GM12878 (cell line): ENCODE results near the gene EMILIN2. TPM values are rescaled to one million over a fixed set of nuclear protein-coding genes. Genes with fewer than 3 reads are reported as not detected.

Experiments
- ATAC-seq: fragments of 200-7000 bp; cut with Tn5 transposase; 3 replicates; pipeline ENCODE4 v1.9.1; 2020; ENCODE audit warnings: mild to moderate bottlenecking, moderate library complexity
- BruUV-seq: library from RNA; stranded (reverse); fragments of 400-500 nt; replicated peaks from 2 replicates; lab custom pipeline; 2021; lab: Mats Ljungman, UMichigan
- CTCF ChIA-PET: fragments of 300-600 bp; sonication (Branson Sonifier 250); formaldehyde crosslinking; extraction: SDS; loops from one replicate; lab custom pipeline; 2021; ENCODE audit warnings: inconsistent platforms; lab: Yijun Ruan, JAX
- POLR2A ChIA-PET: fragments of 350-600 bp; formaldehyde crosslinking; extraction: SDS; loops from one replicate; lab custom pipeline; 2021; ENCODE audit warnings: inconsistent platforms; lab: Charles Lee
- RAD21 ChIA-PET: fragments of 300-600 bp; sonication (Branson Sonifier 250); formaldehyde crosslinking; loops from one replicate; lab custom pipeline; 2023; ENCODE audit warnings: antibody characterized with exemption; ENCODE audit not compliant: unreplicated experiment; lab: Charles Lee
- SMC1A ChIA-PET: fragments of 300-600 bp; sonication (Branson Sonifier 250); formaldehyde crosslinking; loops from one replicate; lab custom pipeline; 2023; ENCODE audit not compliant: unreplicated experiment, uncharacterized antibody; lab: Charles Lee
- DNase-seq: peaks from one replicate; pipeline ENCODE4 v3.0.0-alpha.2; 2011; ENCODE audit warnings: low read depth, low spot score
- FAIRE-seq: peaks from 3 replicates; lab custom pipeline; 2011; peaks lifted over from hg19 to GRCh38; lab: Jason Lieb, UNC
- H2AFZ ChIP-seq: 2 replicates; pipeline ENCODE4 v1.6.0; 2011; ENCODE audit warnings: low read depth, low read length, control low read depth; ENCODE audit not compliant: control insufficient read depth
- H3K27ac ChIP-seq: 2 replicates; pipeline ENCODE4 v1.5.1; 2011; ENCODE audit warnings: control low read depth; ENCODE audit not compliant: control insufficient read depth, insufficient read depth
- H3K27me3 ChIP-seq, 2 experiments: replicated peaks in 1 of 2; 2 replicates each; pipeline versions ENCODE4 v1.6.0 to v1.6.1; 2011; ENCODE audit warnings: low read length in 1 of 2; ENCODE audit not compliant: control insufficient read depth in 2 of 2, insufficient read depth in 2 of 2
- H3K36me3 ChIP-seq, 2 experiments: 2 replicates each; pipeline ENCODE4 v1.5.1; 2011; ENCODE audit warnings: low read length in 1 of 2; ENCODE audit not compliant: control insufficient read depth in 2 of 2, insufficient read depth in 2 of 2
- H3K4me1 ChIP-seq: 2 replicates; pipeline ENCODE4 v1.6.1; 2011; ENCODE audit warnings: mild to moderate bottlenecking, low read length, moderate library complexity, mixed read lengths; ENCODE audit not compliant: control insufficient read depth, insufficient read depth
- H3K4me2 ChIP-seq: 2 replicates; pipeline ENCODE4 v1.6.0; 2011; ENCODE audit warnings: control low read depth; ENCODE audit not compliant: control insufficient read depth, insufficient read depth
- H3K4me3 ChIP-seq: fragments of 200-600 bp; sonication (generic); 2 replicates; pipeline ENCODE4 v1.5.1; 2016
- H3K79me2 ChIP-seq: 2 replicates; pipeline ENCODE4 v1.6.0; 2011; ENCODE audit warnings: low read length; ENCODE audit not compliant: control insufficient read depth, insufficient read depth
- H3K9ac ChIP-seq: 2 replicates; pipeline ENCODE4 v1.8.0; 2011; ENCODE audit warnings: low read length, control low read depth, mixed read lengths; ENCODE audit not compliant: control insufficient read depth, insufficient read depth
- H3K9me3 ChIP-seq: replicated peaks from 3 replicates; pipeline ENCODE4 v1.5.1; 2011; ENCODE audit warnings: mild to moderate bottlenecking, low read length; ENCODE audit not compliant: control insufficient read depth, insufficient read depth
- H4K20me1 ChIP-seq: 2 replicates; pipeline ENCODE4 v1.6.0; 2011; ENCODE audit not compliant: control insufficient read depth, insufficient read depth
- CHD4 ChIP-seq: fragments of 200-600 bp; sonication (generic); IDR thresholded peaks from 2 replicates; pipeline ENCODE4 v1.6.1; 2016; ENCODE audit warnings: mild to moderate bottlenecking
- DPF2 ChIP-seq: fragments of 450-650 bp; IDR thresholded peaks from 2 replicates; pipeline ENCODE4 v1.6.1; 2017; ENCODE audit warnings: mild to moderate bottlenecking
- KAT2A ChIP-seq: conservative IDR thresholded peaks from 2 replicates; pipeline ENCODE4 v1.6.1; 2011; ENCODE audit warnings: low read depth, low read length; ENCODE audit not compliant: control insufficient read depth
- PKNOX1 ChIP-seq: fragments of 450-650 bp; IDR thresholded peaks from 2 replicates; pipeline ENCODE4 v1.6.1; 2016; ENCODE audit warnings: mild to moderate bottlenecking
- WGBS: methylation state at CpG from one replicate; pipeline ENCODE4 v1.1.6; 2016; ENCODE audit warnings: low lambda C conversion rate; ENCODE audit not compliant: insufficient replicate concordance, insufficient coverage; ENCODE audit errors: missing lambda C conversion rate; 5-methylcytosine and 5-hydroxymethylcytosine counted together
- in situ Hi-C: fragments of 300-500 bp; cut with MboI; formaldehyde crosslinking; loops from 9 replicates; pipeline ENCODE4 v1.14.3; 2018; ENCODE audit warnings: mixed read lengths
- intact Hi-C: fragments of 100-400 bp; cut with micrococcal nuclease; formaldehyde crosslinking; loops from one replicate; pipeline ENCODE4 v1.14.2; 2022; ENCODE audit not compliant: unreplicated experiment
- polyA plus RNA-seq, 11 experiments: library from polyadenylated mRNA; depleted of rRNA in 4 of 11; unstranded in 6 of 11; stranded (reverse) in 5 of 11; fragments of >200 nt; fragmentation: Nextera tagmentation in 4 of 11; fragmentation: Illumina TruSeq in 1 of 11; extraction: Ambion mirVana in 4 of 11; extraction: Trizol in 1 of 11; gene quantifications; 1 replicate in 1 of 11; 2 replicates in 10 of 11; pipeline versions ENCODE4 v1.2.1 to v1.2.3, GENCODE V29; 2011 to 2016; ENCODE audit warnings: inconsistent platforms in 2 of 11, missing spikeins in 2 of 11, low read depth in 1 of 11
- total RNA-seq, 4 experiments: library from RNA; depleted of rRNA in 3 of 4; stranded (reverse); fragments of >200 nt in 3 of 4; fragmentation: Illumina TruSeq in 1 of 4; extraction: Trizol in 1 of 4; gene quantifications; 2 replicates each; pipeline versions ENCODE4 v1.2.1 to v1.2.3, GENCODE V29; 2013 to 2021

The EMILIN2 gene
- total and polyA plus RNA-seq, 10 of the 15 experiments (the other 5 are each of a cell fraction or from before 2014, with no cell fraction given), result 0.58 to 18.4 (median 5.9) TPM

- TF ChIP-seq PKNOX1, result no peak
- TF ChIP-seq KAT2A, result no peak
Measured at GRCh38 chr18:2855560-2856350, 8.9 kb downstream of the EMILIN2 start (continued).

GRCh38 chr18:2856547-2857170 is 9.9 kb downstream of the EMILIN2 start:
- TF ChIP-seq DPF2 (no peak), CHD4 (no peak)
- FAIRE-seq (no peak), DNase-seq (no peak), ATAC-seq (no peak)
- Histone ChIP-seq H2AFZ (no peak overlapping the region), H3K4me3 (no peak overlapping the region), H3K27ac (no peak overlapping the region), H3K4me1 (no peaks in the 10 kb centered on the region), H3K9ac (no peak overlapping the region), H3K27me3 (no peaks in the 10 kb centered on the region; a peak in 1 of 4 replicates), H3K9me3 (no peaks in the 10 kb centered on the region), H3K4me2 (no peak overlapping the region), H4K20me1 (no peaks in the 10 kb centered on the region), H3K79me2 (no peaks in the 10 kb centered on the region), H3K36me3 (no peaks in the 10 kb centered on the region)
- in situ Hi-C loops (no loop called here), intact Hi-C loops (no loop called here)
- ChIA-PET POLR2A (no interaction called here), RAD21 (no interaction called here), SMC1A (no interaction called here), CTCF (no interaction called here)
- no TSS peak for BruUV-seq
- 52% methylated on average over 11 of the region's 11 CpGs for WGBS
